Measurements from ENCODE around the gene PRDM12.

Gene PRDM12

DNA sequence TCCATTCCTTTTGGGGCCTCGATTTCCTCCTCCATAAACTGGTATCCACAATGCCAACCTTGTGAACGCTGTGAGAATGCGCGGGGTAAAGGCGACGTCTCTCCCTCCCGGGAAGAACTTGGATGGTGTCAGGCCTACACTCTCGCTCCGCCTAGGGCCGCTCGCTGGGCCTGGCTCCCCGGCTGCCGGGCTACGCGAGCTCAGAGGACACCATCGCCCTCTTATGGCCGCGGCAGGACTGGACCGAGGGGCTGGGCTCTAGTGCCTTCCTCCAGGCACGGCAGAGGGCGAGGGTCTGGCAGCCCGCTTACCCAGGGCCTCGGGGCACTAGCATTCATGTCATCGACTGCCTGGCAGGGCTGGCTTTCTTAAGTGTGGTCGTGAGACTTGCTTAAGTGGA lies 27.9 kb downstream of the PRDM12 start:
- no peak for DNase-seq

DNA sequence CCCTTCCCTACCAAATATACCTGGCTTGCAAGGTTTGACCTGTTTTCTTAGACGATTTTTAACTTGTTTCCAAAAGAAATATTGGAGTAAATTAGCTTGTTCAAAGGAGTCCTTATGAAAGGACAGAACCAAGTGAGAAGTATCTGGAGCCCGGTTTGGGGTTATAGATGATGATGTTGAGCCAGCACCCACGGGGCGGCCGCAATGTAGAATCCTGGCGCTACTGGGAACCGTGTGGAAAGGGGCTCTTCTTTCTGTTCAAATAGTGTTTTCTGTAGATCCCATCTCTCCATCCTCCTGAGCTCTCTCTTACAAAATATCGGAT lies 28.7 kb downstream of the PRDM12 start:
- no peak for DNase-seq

DNA sequence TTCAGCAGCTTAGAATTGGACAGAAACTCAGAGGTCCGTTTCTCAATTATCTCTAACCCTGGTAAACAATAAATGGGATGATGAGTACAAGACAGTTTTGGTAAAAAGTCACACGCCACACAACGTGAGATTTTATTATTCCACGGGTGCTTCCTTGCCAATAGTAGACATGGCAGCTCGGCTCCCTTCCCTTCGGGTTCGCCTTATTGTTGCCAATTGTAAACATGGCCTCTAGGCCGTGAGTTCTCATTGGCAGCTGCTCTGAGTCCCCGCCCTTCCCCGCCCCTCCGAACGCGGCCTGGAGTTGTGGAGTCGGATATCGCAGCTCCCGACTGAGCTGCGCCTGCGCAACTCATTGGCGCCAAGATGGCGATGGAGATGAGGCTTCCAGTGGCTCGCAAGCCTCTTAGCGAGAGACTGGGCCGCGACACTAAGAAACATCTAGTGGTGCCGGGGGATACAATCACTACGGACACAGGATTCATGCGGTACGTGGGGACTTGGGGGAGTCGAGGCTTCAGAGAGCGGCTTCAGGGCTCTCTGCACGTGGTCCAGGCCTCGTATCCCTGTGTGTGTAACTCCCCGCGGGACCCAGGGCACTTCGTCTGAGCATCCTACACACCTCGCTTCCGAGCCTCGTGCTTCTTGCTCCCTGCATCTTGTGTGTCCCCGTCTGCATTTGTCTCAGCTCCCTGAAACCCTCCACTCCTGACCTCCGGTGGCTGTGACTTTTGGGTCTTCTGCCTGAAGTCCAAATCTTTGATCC lies 29.2 kb downstream of the PRDM12 start, which contains the start of gene EXOSC2:
EXOSC2 (plus strand) TSS at position 355 of the 766 bp plus-strand sequence; CDS start at position 367, 12 bp downstream.
- DNase-seq: peak; percentile 90

GRCh38 chr9:130694205-130694604 lies 29.8 kb downstream of the PRDM12 start:
- DNase-seq: no peak

DNA sequence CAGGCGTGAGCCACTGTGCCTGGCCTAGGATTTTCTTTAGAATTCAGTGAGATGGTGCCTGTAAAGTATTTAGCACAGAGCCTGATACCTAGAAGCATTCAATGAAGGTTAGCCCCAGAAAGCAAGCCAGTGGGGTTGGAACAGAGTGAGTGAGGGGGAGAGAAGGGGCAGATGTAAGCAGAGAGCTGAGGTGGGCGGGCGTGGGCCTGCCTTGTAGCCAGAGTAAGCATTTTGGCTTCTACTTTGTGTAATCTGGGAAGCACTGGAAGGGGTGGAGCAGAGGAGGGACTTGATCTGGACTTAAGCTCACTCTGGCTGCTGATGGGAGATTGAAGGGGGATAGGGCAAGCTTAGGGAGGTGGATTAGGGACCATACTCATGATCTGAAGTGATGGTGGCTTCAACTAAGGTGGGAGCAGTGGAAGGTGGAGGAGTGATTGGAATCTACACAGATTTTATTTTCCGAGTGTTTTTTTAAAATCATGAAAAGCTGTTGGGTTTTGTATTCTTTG lies 31.8 kb downstream of the PRDM12 start:
- DNase-seq: no peak

DNA sequence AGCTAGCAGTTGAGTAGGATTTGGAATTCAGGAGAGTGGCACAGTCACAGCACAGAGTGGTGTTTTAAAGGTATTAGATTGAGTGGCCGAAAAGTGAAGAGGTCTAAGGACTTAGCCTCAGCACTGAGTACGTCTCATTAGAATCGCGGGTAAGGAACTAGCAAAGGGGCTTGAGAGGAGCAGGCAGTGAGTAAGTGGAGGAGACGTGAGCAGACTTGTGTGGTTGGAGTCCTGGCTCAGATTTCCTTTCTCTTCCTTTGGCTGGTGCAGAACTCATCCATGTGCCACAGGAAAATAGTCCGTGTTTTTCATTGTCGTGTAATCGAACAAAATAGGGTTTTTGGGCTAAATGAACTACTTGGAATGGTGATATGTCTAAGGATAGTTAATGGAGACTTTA lies 32.6 kb downstream of the PRDM12 start:
- no peak for DNase-seq

DNA sequence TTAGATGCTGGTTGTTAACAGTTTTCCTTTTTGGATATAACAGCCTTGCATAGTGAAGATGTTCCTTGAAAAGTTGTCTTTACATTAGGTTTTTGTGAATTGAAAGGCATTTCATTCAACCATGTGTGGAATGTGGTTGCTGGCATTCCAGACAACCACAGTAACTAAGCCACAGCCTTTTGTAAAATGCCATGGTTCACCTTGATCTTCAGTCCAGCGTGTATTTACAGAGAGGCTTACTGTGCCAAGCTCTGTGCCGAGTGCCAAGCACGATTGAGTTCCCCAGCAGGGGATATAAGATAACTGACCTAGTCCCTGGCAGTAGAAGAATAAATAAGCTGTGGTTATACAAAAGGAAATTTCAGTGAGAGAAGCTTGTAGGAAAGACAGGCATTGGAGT lies 34.1 kb downstream of the PRDM12 start:
- no peak for DNase-seq

DNA sequence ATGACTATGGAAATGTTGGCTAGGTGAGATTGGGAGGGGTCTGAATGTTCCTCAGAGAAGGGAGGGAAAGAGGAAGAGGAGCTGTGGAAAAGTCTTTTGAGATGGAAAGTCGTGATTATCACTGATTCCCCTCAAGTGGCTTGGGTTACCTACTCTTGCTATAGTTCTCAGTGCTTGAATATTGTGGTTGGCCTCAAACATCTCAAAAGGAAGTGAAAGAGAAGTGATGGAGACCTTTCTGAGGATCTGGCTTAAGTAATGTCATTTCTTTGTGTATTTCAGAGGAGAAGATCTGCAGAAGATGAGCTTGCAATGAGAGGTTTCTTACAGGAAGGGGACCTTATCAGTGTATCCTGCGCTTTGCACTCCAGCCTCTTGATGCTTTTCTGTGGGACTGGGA lies 34.7 kb downstream of the PRDM12 start:
- no peak for DNase-seq

GRCh38 chr9:130701059-130702022 lies 36.9 kb downstream of the PRDM12 start:
- DNase-seq: no peak

DNA sequence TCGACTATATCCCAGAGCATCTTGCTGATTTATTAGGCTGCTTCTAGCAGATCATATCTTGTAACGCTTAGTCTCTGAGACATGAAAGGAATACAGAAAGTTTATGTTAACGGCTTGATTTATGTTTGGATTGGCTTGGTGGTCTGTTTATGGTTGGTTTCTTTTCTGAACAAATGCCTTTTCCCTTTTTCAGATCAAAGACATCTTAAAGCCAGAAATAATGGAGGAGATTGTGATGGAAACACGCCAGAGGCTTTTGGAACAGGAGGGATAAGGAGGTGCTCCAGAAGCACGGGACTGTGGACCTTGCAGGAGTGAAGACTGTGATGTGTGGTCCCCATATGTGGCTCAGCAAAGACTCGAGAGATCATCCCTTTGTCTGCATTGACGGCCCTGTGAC lies 39.1 kb downstream of the PRDM12 start:
- DNase-seq: no peak

DNA sequence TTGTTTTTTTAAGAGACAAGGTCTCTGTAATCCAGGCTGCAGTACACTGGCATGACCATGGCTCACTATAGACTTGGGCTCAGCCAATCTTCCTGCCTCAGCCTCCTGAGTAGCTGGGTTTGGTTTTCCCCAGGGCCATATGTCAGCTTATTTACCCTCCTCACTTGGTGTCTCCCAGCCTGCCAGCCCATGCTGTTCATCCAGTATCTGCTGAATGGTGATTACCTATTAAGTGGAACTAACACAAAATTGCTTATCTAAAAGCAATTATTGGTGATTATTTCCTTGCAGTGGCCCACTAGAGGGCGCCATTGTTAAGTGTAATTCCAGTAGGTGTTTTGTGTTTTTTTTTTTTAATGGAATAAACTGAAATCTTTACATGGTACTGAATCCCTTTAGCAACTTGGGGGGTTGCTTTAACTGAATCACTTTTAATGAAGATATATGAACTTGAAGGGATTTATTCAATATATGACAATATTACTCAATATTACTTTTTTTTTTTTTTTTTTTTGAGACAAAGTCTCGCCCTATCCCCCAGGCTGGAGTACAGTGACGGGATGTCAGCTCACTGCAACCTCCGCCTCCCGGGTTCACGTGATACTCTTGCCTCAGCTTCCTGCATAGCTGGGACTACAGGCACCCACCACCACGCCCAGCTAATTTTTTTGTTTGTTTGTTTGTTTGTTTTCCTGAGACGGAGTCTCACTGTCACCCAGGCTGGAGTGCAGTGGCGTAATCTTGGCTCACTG lies 43.0 kb downstream of the PRDM12 start:
- DNase-seq: peak; percentile 11

DNA sequence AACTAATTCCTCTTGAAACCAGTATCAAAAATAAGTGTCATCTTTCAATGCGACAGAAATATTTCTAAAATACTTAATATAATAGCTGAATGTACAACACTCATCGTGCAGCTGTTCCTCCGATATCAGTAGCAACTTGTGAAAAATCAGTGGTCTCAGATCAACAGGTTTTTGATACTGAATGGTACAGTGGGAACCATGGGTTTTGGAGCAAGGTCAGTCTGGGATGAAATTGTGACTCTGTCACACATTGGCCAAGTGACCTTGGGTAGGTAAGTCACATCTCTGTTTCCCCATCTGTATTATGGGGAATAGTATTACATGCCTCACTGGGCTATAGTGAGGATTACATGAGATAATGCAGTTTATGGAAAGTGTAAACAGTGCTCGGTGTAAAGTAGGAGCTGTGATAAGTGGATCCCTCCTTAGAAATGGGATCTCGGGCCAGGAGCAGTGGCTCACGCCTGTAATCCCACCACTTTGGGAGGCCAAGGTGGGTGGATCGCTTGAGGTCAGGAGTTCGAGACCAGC lies 46.5 kb downstream of the PRDM12 start:
- no peak for DNase-seq

DNA sequence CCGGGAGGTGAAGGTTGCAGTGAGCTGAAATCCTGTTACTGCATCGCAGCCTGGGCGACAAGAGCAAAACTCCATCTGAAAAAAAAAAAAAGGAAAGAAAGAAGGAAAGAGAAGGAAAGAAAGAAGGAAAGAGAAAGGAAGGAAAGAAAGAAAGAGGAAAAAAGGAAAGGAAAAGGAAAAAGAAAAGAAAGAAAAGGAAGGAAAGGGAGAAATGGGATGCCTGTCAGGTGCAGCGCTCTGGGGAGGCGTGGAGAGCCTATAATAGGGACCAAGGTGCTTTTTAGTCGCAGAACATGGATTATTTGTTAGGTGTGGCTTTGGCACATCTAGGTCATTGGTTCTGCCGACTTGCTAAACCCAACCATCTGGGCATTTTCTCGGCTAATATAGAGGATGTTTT lies 47.1 kb downstream of the PRDM12 start:
- no peak for DNase-seq

- DNase-seq: peak; percentile 81
These were observed 48.3 kb downstream of the PRDM12 start for GRCh38 chr9:130712564-130713285.

GRCh38 chr9:130713286-130713960 lies 49.0 kb downstream of the PRDM12 start:
- no peak for DNase-seq

- no peak for DNase-seq
These were observed 50.3 kb downstream of the PRDM12 start for GRCh38 chr9:130714586-130715110.

DNA sequence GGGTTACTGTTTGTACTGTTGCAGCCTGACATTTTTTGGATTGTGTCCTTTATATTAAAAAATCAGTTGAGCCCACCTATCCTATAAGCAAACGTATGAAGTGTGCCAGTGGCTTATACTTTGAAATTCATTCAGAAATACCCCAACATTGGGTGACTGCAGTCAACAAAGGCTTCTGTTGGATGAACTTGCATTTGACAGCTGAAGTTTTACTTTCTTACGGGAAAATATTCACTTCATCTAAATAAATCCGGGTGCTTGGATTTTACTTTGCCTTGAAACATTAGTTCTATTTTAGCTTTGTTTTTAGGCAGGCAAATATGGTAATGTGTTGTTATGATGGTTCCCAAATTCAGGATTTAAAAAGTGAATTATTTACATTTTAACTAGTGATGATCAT lies 50.9 kb downstream of the PRDM12 start:
- no peak for DNase-seq

DNA sequence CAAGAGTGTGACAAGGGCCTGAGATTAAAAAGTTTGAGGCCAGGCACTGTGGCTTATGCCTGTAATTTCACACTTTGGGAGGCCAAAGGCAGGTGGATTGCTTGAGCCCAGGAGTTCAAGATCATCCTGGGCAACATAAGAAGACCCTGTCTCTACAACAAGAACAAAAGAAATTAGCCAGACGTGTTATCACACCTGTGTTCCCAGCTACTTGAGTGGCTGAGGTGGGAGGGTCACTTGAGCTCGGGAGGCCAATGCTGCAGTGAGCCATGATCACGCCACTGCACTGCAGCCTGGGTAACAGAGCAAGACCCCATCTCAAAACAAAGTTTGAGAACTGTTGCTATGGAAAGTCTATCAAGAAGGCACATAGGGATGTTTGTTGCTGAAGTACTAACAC lies 54.2 kb downstream of the PRDM12 start:
- DNase-seq: no peak

GRCh38 chr9:130720762-130721161 lies 56.4 kb downstream of the PRDM12 start:
- DNase-seq: no peak

- no peak for DNase-seq
These were observed 64.3 kb downstream of the PRDM12 start for GRCh38 chr9:130728721-130729120.

DNA sequence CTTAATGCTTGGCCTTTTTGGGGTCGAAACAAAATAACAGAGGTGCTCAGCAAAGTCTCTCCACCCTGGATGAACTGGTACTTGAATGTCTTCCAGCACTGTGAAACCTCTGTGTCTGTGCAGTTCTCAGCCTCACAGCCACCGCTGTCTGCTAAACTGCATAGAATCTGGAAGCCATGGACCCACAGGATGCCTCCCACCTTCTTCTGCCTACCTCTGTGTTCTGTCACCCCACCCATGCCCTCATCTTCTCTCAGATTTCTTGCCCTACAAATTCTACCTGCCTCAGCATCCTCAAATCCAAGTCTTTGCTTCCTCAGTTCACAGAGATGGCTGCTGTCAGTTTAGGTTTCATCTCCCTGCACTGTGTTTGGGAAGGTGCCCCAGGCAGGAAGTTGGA lies 64.8 kb downstream of the PRDM12 start:
- DNase-seq: no peak

Data from NCI-H1417 treated with DMSO at 0.1 percent for 48 hours (cell line).